IMR-90 (cell line): ENCODE data around the gene BRIP1. TPM values are rescaled to one million over a fixed set of nuclear protein-coding genes. Genes with fewer than 3 reads are reported as not detected.

Source experiments
- ATAC-seq: fragments of 200-7000 bp; cut with Tn5 transposase; 2 replicates; pipeline ENCODE4 v1.9.1; 2020; ENCODE audit warnings: low read depth, mild to moderate bottlenecking, moderate library complexity
- BruUV-seq: library from RNA; stranded (reverse); fragments of 400-500 nt; replicated peaks from 2 replicates; lab custom pipeline; 2021; lab: Mats Ljungman, UMichigan
- CTCF ChIA-PET: fragments of 300-600 bp; formaldehyde crosslinking; extraction: SDS; loops from one replicate; lab custom pipeline; 2021; ENCODE audit warnings: antibody characterized with exemption; lab: Yijun Ruan, JAX
- POLR2A ChIA-PET: fragments of 300-600 bp; sonication (Branson Sonifier 250); formaldehyde crosslinking; loops from one replicate; lab custom pipeline; 2022; ENCODE audit warnings: antibody characterized with exemption; ENCODE audit not compliant: unreplicated experiment; lab: Charles Lee
- DNase-seq: peaks from one replicate; pipeline ENCODE4 v3.0.0; 2013
- H2AFZ ChIP-seq: replicated peaks from 2 replicates; pipeline ENCODE3; 2013; ENCODE audit warnings: low read length, mild to moderate bottlenecking; ENCODE audit not compliant: poor library complexity
- H2AK5ac ChIP-seq: 2 replicates; pipeline ENCODE4 v1.6.1; 2013; ENCODE audit warnings: low read depth, low read length, inconsistent platforms
- H2AK9ac ChIP-seq: replicated peaks from 2 replicates; pipeline ENCODE3; 2013; ENCODE audit warnings: mild to moderate bottlenecking, low read depth, low read length, moderate library complexity; ENCODE audit not compliant: poor library complexity
- H2BK120ac ChIP-seq: 2 replicates; pipeline ENCODE4 v1.6.1; 2013; ENCODE audit warnings: low read depth, low read length, inconsistent platforms
- H2BK15ac ChIP-seq: 3 replicates; pipeline ENCODE4 v1.6.1; 2013; ENCODE audit warnings: low read depth, low read length, inconsistent platforms
- H2BK20ac ChIP-seq: 2 replicates; pipeline ENCODE4 v1.6.1; 2013; ENCODE audit warnings: low read depth, mild to moderate bottlenecking, inconsistent platforms, low read length, moderate library complexity
- H2BK5ac ChIP-seq: 2 replicates; pipeline ENCODE4 v1.6.1; 2013; ENCODE audit warnings: mild to moderate bottlenecking, low read depth, low read length, inconsistent platforms; ENCODE audit not compliant: poor library complexity, severe bottlenecking
- H3K14ac ChIP-seq: replicated peaks from 2 replicates; pipeline ENCODE4 v1.6.1; 2013; ENCODE audit warnings: low read depth, low read length, inconsistent platforms
- H3K18ac ChIP-seq: 2 replicates; pipeline ENCODE4 v1.6.1; 2013; ENCODE audit warnings: low read depth, low read length, control low read depth
- H3K23ac ChIP-seq: 2 replicates; pipeline ENCODE4 v1.6.1; 2013; ENCODE audit warnings: low read depth, low read length, inconsistent platforms
- H3K27ac ChIP-seq: 2 replicates; pipeline ENCODE4 v1.5.1; 2013; ENCODE audit warnings: mild to moderate bottlenecking, control low read depth, low read length; ENCODE audit not compliant: insufficient read depth
- H3K27me3 ChIP-seq: 2 replicates; pipeline ENCODE4 v1.6.1; 2013; ENCODE audit warnings: low read length; ENCODE audit not compliant: control insufficient read depth, insufficient read depth
- H3K36me3 ChIP-seq: 2 replicates; pipeline ENCODE4 v1.6.1; 2013; ENCODE audit warnings: low read length, mixed read lengths; ENCODE audit not compliant: control insufficient read depth, insufficient read depth
- H3K4ac ChIP-seq: 2 replicates; pipeline ENCODE4 v1.6.1; 2013; ENCODE audit warnings: low read depth, low read length, inconsistent platforms
- H3K4me1 ChIP-seq: 2 replicates; pipeline ENCODE4 v1.6.1; 2013; ENCODE audit warnings: low read length, mixed read lengths; ENCODE audit not compliant: control insufficient read depth, insufficient read depth
- H3K4me2 ChIP-seq: 2 replicates; pipeline ENCODE4 v1.6.1; 2013; ENCODE audit warnings: low read depth, mild to moderate bottlenecking, control low read depth, low read length, moderate library complexity
- H3K4me3 ChIP-seq: 2 replicates; pipeline ENCODE4 v1.5.1; 2013; ENCODE audit warnings: low read depth, mild to moderate bottlenecking, control low read depth, low read length, moderate library complexity; ENCODE audit not compliant: insufficient read depth
- H3K56ac ChIP-seq: 2 replicates; pipeline ENCODE4 v1.6.1; 2013; ENCODE audit warnings: low read length, inconsistent platforms; ENCODE audit not compliant: insufficient read depth; ENCODE audit errors: extremely low read depth
- H3K79me1 ChIP-seq, 2 experiments: 2 replicates each; pipeline ENCODE4 v1.6.1; 2013; ENCODE audit warnings: low read length in 2 of 2, inconsistent platforms in 1 of 2, low read depth in 1 of 2
- H3K9ac ChIP-seq: 2 replicates; pipeline ENCODE4 v1.6.1; 2013; ENCODE audit warnings: low read depth, low read length, control low read depth
- H3K9me1 ChIP-seq: 2 replicates; pipeline ENCODE4 v1.6.1; 2013; ENCODE audit warnings: low read length, inconsistent platforms; ENCODE audit not compliant: insufficient read depth
- H3K9me3 ChIP-seq: 2 replicates; pipeline ENCODE4 v1.6.1; 2013; ENCODE audit warnings: low read length; ENCODE audit not compliant: control insufficient read depth, insufficient read depth
- H4K20me1 ChIP-seq: 2 replicates; pipeline ENCODE4 v1.6.1; 2013; ENCODE audit warnings: low read length, inconsistent platforms; ENCODE audit not compliant: insufficient read depth
- H4K5ac ChIP-seq: 2 replicates; pipeline ENCODE4 v1.6.1; 2013; ENCODE audit warnings: mild to moderate bottlenecking, low read depth, low read length, control low read depth
- H4K8ac ChIP-seq, 2 experiments: 2 replicates each; pipeline ENCODE4 v1.6.1; 2013; ENCODE audit warnings: low read depth in 2 of 2, low read length in 2 of 2, control low read depth in 1 of 2, inconsistent platforms in 1 of 2
- H4K91ac ChIP-seq: 2 replicates; pipeline ENCODE4 v1.6.1; 2013; ENCODE audit warnings: low read depth, low read length, inconsistent platforms; ENCODE audit not compliant: insufficient read depth
- BHLHE40 ChIP-seq: fragments of 150-350 bp; IDR thresholded peaks from 2 replicates; pipeline ENCODE4 v1.6.1; 2016; ENCODE audit warnings: mild to moderate bottlenecking, low read depth, low read length
- CEBPB ChIP-seq: IDR thresholded peaks from 2 replicates; pipeline ENCODE4 v1.6.1; 2012; ENCODE audit warnings: low read depth, low read length, improper control_type of control experiment
- CHD1 ChIP-seq: IDR thresholded peaks from 2 replicates; pipeline ENCODE4 v1.6.1; 2012; ENCODE audit warnings: low read depth, low read length, improper control_type of control experiment
- FOS ChIP-seq: fragments of 150-350 bp; IDR thresholded peaks from 2 replicates; pipeline ENCODE4 v1.6.1; 2016; ENCODE audit warnings: low read depth, low read length
- MAZ ChIP-seq: IDR thresholded peaks from 2 replicates; pipeline ENCODE4 v1.6.1; 2012; ENCODE audit warnings: low read depth, mild to moderate bottlenecking, low read length, improper control_type of control experiment, moderate library complexity, borderline replicate concordance
- MXI1 ChIP-seq: IDR thresholded peaks from 2 replicates; pipeline ENCODE4 v1.6.1; 2012; ENCODE audit warnings: low read depth, mild to moderate bottlenecking, low read length, moderate library complexity, borderline replicate concordance
- NFE2L2 ChIP-seq: fragments of 150-350 bp; IDR thresholded peaks from 2 replicates; pipeline ENCODE4 v1.6.1; 2016; ENCODE audit warnings: low read depth, mild to moderate bottlenecking, low read length
- POLR2A ChIP-seq: IDR thresholded peaks from 2 replicates; pipeline ENCODE4 v1.6.1; 2012; ENCODE audit warnings: mild to moderate bottlenecking, low read depth, low read length
- RAD21 ChIP-seq: IDR thresholded peaks from 2 replicates; pipeline ENCODE4 v1.6.1; 2012; ENCODE audit warnings: low read length, improper control_type of control experiment
- RCOR1 ChIP-seq: IDR thresholded peaks from 2 replicates; pipeline ENCODE4 v1.6.1; 2012; ENCODE audit warnings: mild to moderate bottlenecking, low read length, improper control_type of control experiment; ENCODE audit not compliant: insufficient replicate concordance
- RFX5 ChIP-seq: IDR thresholded peaks from 2 replicates; pipeline ENCODE4 v1.8.0; 2012; ENCODE audit warnings: low read depth, mild to moderate bottlenecking, low read length, moderate library complexity
- SMC3 ChIP-seq: fragments of 150-350 bp; IDR thresholded peaks from 2 replicates; pipeline ENCODE4 v1.6.1; 2016; ENCODE audit warnings: low read depth, mild to moderate bottlenecking, antibody characterized with exemption, low read length, moderate library complexity
- dilution Hi-C: fragments of 300-500 bp; cut with HindIII; formaldehyde crosslinking; loops from one replicate; pipeline ENCODE4 v1.14.3; 2018; ENCODE audit warnings: low sequenced_read_pairs; ENCODE audit not compliant: unreplicated experiment
- in situ Hi-C: fragments of 300-500 bp; cut with MboI; formaldehyde crosslinking; loops from 3 replicates; pipeline ENCODE4 v1.14.3; 2019; ENCODE audit warnings: low sequenced_read_pairs, inconsistent platforms, mixed read lengths
- intact Hi-C: fragments of 100-400 bp; cut with micrococcal nuclease; formaldehyde crosslinking; loops from 2 replicates; pipeline ENCODE4 v1.10.0; 2022
- polyA plus RNA-seq, 3 experiments: library from polyadenylated mRNA; depleted of rRNA; stranded (reverse); fragments of >200 nt; gene quantifications; 2 replicates each; pipeline ENCODE4 v1.2.3, GENCODE V29; 2012; ENCODE audit warnings: low replicate concordance in 1 of 3
- total RNA-seq: library from RNA; depleted of rRNA; stranded (reverse); fragments of >200 nt; gene quantifications from 2 replicates; pipeline ENCODE4 v1.2.3, GENCODE V29; 2012

The BRIP1 gene
- total and polyA plus RNA-seq, 2 of the 4 experiments (the other 2 are of a cell fraction) = 6.1 to 19.7 TPM

GRCh38 chr17:61867033-61867432, 3.7 kb upstream of the BRIP1 start:
- Histone ChIP-seq H3K4me2 (no peak overlapping the region), H3K56ac (no peak overlapping the region), H2BK5ac (no peak overlapping the region), H3K36me3 (peaks cover 4% of the 10 kb centered on the region; the same call in 1 of the 2 replicates), H2BK120ac (no peak overlapping the region), H3K9me3 (no peaks in the 10 kb centered on the region), H2BK15ac (no peak overlapping the region), H3K23ac (no peak overlapping the region), H2AK9ac (no peak overlapping the region), H3K4ac (no peak overlapping the region), H4K5ac (no peak overlapping the region), H3K9me1 (no peaks in the 10 kb centered on the region), H4K91ac (no peak overlapping the region), H3K79me1 (peaks cover 0 to 8% of the 10 kb centered on the region in 2 experiments; a peak in 2 of 4 replicates), H3K27ac (no peak overlapping the region), H2AK5ac (no peak overlapping the region), H3K4me3 (no peak overlapping the region), H2AFZ (no peak overlapping the region), H4K8ac (no peak overlapping the region), H2BK20ac (no peak overlapping the region), H3K4me1 (no peaks in the 10 kb centered on the region), H4K20me1 (no peaks in the 10 kb centered on the region), H3K14ac (no peak overlapping the region), H3K27me3 (no peaks in the 10 kb centered on the region), H3K9ac (no peak overlapping the region), H3K18ac (no peak overlapping the region)
- no peak for TF ChIP-seq FOS
- no peak for TF ChIP-seq MXI1
- no peak for TF ChIP-seq RFX5
- TF ChIP-seq POLR2A = no peak
- TF ChIP-seq RCOR1 = no peak
- no peak for TF ChIP-seq MAZ
- no peak for TF ChIP-seq SMC3
- TF ChIP-seq NFE2L2 = no peak
- TF ChIP-seq CHD1 = no peak
- TF ChIP-seq CEBPB = no peak
- no peak for TF ChIP-seq BHLHE40
- TF ChIP-seq RAD21 = no peak
- no TSS peak for BruUV-seq
- in situ Hi-C loops (no loop called here), intact Hi-C loops (no loop called here), dilution Hi-C loops (no loop called here)
- ATAC-seq (no peak), DNase-seq (no peak)
- ChIA-PET POLR2A (interaction anchor here (0.6 kb wide), 1 partner anchor 18 kb away, joined by 7 read pairs; no protein-coding TSS in a partner anchor), CTCF (interaction anchor here (0.5 kb wide), 1 partner anchor 31 kb away, joined by 5 read pairs; no protein-coding TSS in a partner anchor)
